Endothelial cell of umbilical vein (primary cell): Measurements from ENCODE around the gene TNIP1. TPM values are rescaled to one million over a fixed set of nuclear protein-coding genes. Genes with fewer than 3 reads are reported as not detected.

Experiments
- BruUV-seq: library from RNA; stranded (reverse); fragments of 400-500 nt; replicated peaks from 2 replicates; lab custom pipeline; 2021; lab: Mats Ljungman, UMichigan
- CTCF ChIA-PET: fragments of 300-600, 350-600 bp; sonication (Branson Sonifier 250); formaldehyde crosslinking; loops from one replicate; lab custom pipeline; 2021; ENCODE audit warnings: antibody characterized with exemption, inconsistent platforms; lab: Charles Lee
- POLR2A ChIA-PET: fragments of 300-600, 350-600 bp; sonication (Branson Sonifier 250); formaldehyde crosslinking; loops from one replicate; lab custom pipeline; 2021; ENCODE audit warnings: antibody characterized with exemption, inconsistent platforms; lab: Charles Lee
- DNase-seq: peaks from one replicate; pipeline ENCODE4 v3.0.0-alpha.2; 2011; ENCODE audit warnings: low read depth, low spot score
- FAIRE-seq: peaks from 2 replicates; lab custom pipeline; 2011; peaks lifted over from hg19 to GRCh38; lab: Jason Lieb, UNC
- H2AFZ ChIP-seq: 2 replicates; pipeline ENCODE4 v1.6.0; 2012; ENCODE audit warnings: low read depth, low read length, control low read depth, inconsistent platforms
- H3K27ac ChIP-seq: 2 replicates; pipeline ENCODE4 v1.5.1; 2011; ENCODE audit warnings: low read depth, mild to moderate bottlenecking, control low read depth, low read length, moderate library complexity; ENCODE audit not compliant: insufficient read depth
- H3K27me3 ChIP-seq, 2 experiments: 2 replicates each; pipeline versions ENCODE4 v1.6.0 to v1.6.1; 2011; ENCODE audit warnings: low read length in 2 of 2, mixed read lengths in 1 of 2; ENCODE audit not compliant: control insufficient read depth in 2 of 2, insufficient read depth in 2 of 2
- H3K36me3 ChIP-seq, 2 experiments: 2 replicates in 1 of 2; 3 replicates in 1 of 2; pipeline ENCODE4 v1.5.1; 2011; ENCODE audit warnings: low read length in 2 of 2, mild to moderate bottlenecking in 1 of 2, moderate library complexity in 1 of 2; ENCODE audit not compliant: control insufficient read depth in 2 of 2, insufficient read depth in 2 of 2; ENCODE audit errors: extremely low read depth in 1 of 2
- H3K4me1 ChIP-seq: 3 replicates; pipeline ENCODE4 v1.5.1; 2011; ENCODE audit warnings: mild to moderate bottlenecking, low read length; ENCODE audit not compliant: control insufficient read depth, insufficient read depth; ENCODE audit errors: extremely low read depth
- H3K4me2 ChIP-seq: 2 replicates; pipeline ENCODE4 v1.6.1; 2011; ENCODE audit warnings: low read length, control low read depth, mixed read lengths; ENCODE audit not compliant: insufficient read depth
- H3K4me3 ChIP-seq, 3 experiments: fragments of 200-600 bp in 1 of 3; sonication (generic), shearing (Covaris generic) in 1 of 3; replicated peaks in 1 of 3; 2 replicates each; pipeline ENCODE4 v1.5.1; 2011 to 2016; ENCODE audit warnings: control low read depth in 3 of 3, low read length in 3 of 3, mild to moderate bottlenecking in 2 of 3, inconsistent platforms in 1 of 3, low read depth in 1 of 3, moderate library complexity in 1 of 3; ENCODE audit not compliant: insufficient read depth in 1 of 3
- H3K79me2 ChIP-seq: 2 replicates; pipeline ENCODE4 v1.6.0; 2012; ENCODE audit warnings: low read length, inconsistent platforms; ENCODE audit not compliant: control insufficient read depth, insufficient read depth
- H3K9ac ChIP-seq: replicated peaks from 2 replicates; pipeline ENCODE3; 2011; ENCODE audit warnings: low read length, control low read depth; ENCODE audit not compliant: insufficient read depth; ENCODE audit errors: extremely low read depth
- H3K9me1 ChIP-seq: replicated peaks from 3 replicates; pipeline ENCODE4 v1.6.0; 2011; ENCODE audit warnings: mild to moderate bottlenecking, low read length; ENCODE audit not compliant: control insufficient read depth, insufficient read depth; ENCODE audit errors: extremely low read depth
- H3K9me3 ChIP-seq: replicated peaks from 2 replicates; pipeline ENCODE4 v1.5.1; 2012; ENCODE audit warnings: low read length, inconsistent platforms; ENCODE audit not compliant: control insufficient read depth, insufficient read depth
- H4K20me1 ChIP-seq: replicated peaks from 2 replicates; pipeline ENCODE3; 2011; ENCODE audit warnings: mild to moderate bottlenecking, low read length; ENCODE audit not compliant: control insufficient read depth, insufficient read depth; ENCODE audit errors: extremely low read depth
- GATA2 ChIP-seq: IDR thresholded peaks from 2 replicates; pipeline ENCODE4 v1.7.0; 2011; ENCODE audit warnings: low read depth, mild to moderate bottlenecking, moderate library complexity, mixed read lengths, low read length; ENCODE audit not compliant: insufficient read length, insufficient read depth
- JUN ChIP-seq: IDR thresholded peaks from 2 replicates; pipeline ENCODE4 v1.6.1; 2011; ENCODE audit warnings: borderline replicate concordance, low read depth; ENCODE audit not compliant: insufficient read length, insufficient read depth
- MYC ChIP-seq: IDR thresholded peaks from one replicate; pipeline ENCODE4 v1.6.1; 2011; ENCODE audit warnings: mild to moderate bottlenecking, low read depth, low read length
- POLR2AphosphoS5 ChIP-seq: IDR thresholded peaks from 2 replicates; pipeline ENCODE4 v1.6.1; 2012; ENCODE audit warnings: low read depth, mild to moderate bottlenecking, control low read depth, low read length, moderate library complexity; ENCODE audit not compliant: insufficient read depth
- dilution Hi-C: fragments of 300-500 bp; cut with MboI; formaldehyde crosslinking; loops from one replicate; pipeline ENCODE4 v1.15.0; 2019; ENCODE audit warnings: low sequenced_read_pairs; ENCODE audit not compliant: extremely low pct_ligation_motif_present
- intact Hi-C: fragments of 100-400 bp; cut with micrococcal nuclease; formaldehyde crosslinking; loops from one replicate; pipeline ENCODE4 v1.10.0; 2022
- polyA plus RNA-seq, 4 experiments: library from polyadenylated mRNA; depleted of rRNA in 3 of 4; stranded (reverse) in 3 of 4; unstranded in 1 of 4; fragments of >200 nt; gene quantifications; 2 replicates each; pipeline versions ENCODE4 v1.2.1 to v1.2.3, GENCODE V29; 2011 to 2012; ENCODE audit warnings: missing spikeins in 1 of 4
- total RNA-seq: library from RNA; stranded (reverse); gene quantifications from 2 replicates; pipeline ENCODE4 v1.2.3, GENCODE V29; 2021
- TF ChIP-seq, protein P1 (sequence below), 2 donors: IDR thresholded peaks; 1 replicate in 1 of 2; 2 replicates in 1 of 2; pipeline ENCODE4 v1.5.1; 2011; ENCODE audit warnings: low read length in 2 of 2, mild to moderate bottlenecking in 2 of 2, moderate library complexity in 2 of 2, control low read depth in 1 of 2, inconsistent platforms in 1 of 2, low read depth in 1 of 2; ENCODE audit not compliant: insufficient read depth in 1 of 2; ENCODE audit errors: extremely low read depth in 1 of 2
- TF ChIP-seq, protein P2 (sequence below): IDR thresholded peaks from 2 replicates; pipeline ENCODE4 v1.6.1; 2011; ENCODE audit not compliant: insufficient read depth, insufficient read length

The TNIP1 gene
- total and polyA plus RNA-seq, 2 donors (not counting 3 experiments of a cell fraction or from before 2014, with no cell fraction given) = 43.0 to 96.8 TPM

DNA sequence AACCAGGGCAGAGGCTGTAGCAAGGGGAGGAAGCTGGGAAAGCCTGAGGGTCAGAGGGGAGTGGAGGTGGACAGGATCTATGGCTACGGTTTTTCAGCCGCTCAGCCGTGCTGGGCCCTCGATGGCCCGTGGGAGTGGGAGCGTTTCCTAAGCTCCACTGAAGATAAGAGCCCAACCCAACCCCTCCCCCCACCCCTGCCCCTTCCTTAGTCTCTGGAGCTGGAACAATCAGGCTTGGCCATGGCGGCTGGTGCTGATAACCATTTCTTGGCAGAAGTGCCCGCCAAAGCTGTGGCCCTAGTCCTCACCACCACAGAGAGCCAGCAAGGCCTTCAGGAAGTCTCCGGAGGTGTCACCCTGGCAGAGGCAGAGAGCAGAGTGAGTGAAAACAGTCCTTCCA, 20.3 kb upstream of the TNIP1 start:
- Histone ChIP-seq H3K9me1 (no peaks in the 10 kb centered on the region), H3K27me3 (no peaks in the 10 kb centered on the region), H3K4me2 (no peak overlapping the region), H3K27ac (no peak overlapping the region), H3K4me3 (no peak overlapping the region), H4K20me1 (no peaks in the 10 kb centered on the region), H3K4me1 (no peaks in the 10 kb centered on the region), H3K9me3 (no peaks in the 10 kb centered on the region), H3K36me3 (peaks cover 0 to 10% of the 10 kb centered on the region in 2 experiments), H2AFZ (no peak overlapping the region), H3K79me2 (no peaks in the 10 kb centered on the region), H3K9ac (no peak overlapping the region)
- intact Hi-C loops = no loop called here
- no peak for TF ChIP-seq GATA2
- no peak for TF ChIP-seq JUN
- TF ChIP-seq, protein P1, sequence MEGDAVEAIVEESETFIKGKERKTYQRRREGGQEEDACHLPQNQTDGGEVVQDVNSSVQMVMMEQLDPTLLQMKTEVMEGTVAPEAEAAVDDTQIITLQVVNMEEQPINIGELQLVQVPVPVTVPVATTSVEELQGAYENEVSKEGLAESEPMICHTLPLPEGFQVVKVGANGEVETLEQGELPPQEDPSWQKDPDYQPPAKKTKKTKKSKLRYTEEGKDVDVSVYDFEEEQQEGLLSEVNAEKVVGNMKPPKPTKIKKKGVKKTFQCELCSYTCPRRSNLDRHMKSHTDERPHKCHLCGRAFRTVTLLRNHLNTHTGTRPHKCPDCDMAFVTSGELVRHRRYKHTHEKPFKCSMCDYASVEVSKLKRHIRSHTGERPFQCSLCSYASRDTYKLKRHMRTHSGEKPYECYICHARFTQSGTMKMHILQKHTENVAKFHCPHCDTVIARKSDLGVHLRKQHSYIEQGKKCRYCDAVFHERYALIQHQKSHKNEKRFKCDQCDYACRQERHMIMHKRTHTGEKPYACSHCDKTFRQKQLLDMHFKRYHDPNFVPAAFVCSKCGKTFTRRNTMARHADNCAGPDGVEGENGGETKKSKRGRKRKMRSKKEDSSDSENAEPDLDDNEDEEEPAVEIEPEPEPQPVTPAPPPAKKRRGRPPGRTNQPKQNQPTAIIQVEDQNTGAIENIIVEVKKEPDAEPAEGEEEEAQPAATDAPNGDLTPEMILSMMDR (IDR thresholded peaks at IDR 0.05; ENCODE audit: extremely low read depth in 1 of 2, insufficient read depth in 1 of 2, low read depth in 1 of 2, low read length in 2 of 2) = no peak
- no peak for TF ChIP-seq MYC
- no peak for TF ChIP-seq POLR2AphosphoS5
- TF ChIP-seq, protein P2, sequence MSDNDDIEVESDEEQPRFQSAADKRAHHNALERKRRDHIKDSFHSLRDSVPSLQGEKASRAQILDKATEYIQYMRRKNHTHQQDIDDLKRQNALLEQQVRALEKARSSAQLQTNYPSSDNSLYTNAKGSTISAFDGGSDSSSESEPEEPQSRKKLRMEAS = no peak
- no peak for FAIRE-seq
- POLR2A ChIA-PET = no interaction called here
- CTCF ChIA-PET = interaction anchor here (2.0 to 2.4 kb wide), 2 partner anchors 14 to 35 kb away, joined by 5 to 12 read pairs; no protein-coding TSS in a partner anchor
- DNase-seq = no peak
- dilution Hi-C loops = no loop called here
- BruUV-seq = no TSS peak
